IMR-90 (cell line): ENCODE measurements around the gene NLGN1. TPM values are rescaled to one million over a fixed set of nuclear protein-coding genes. Genes with fewer than 3 reads are reported as not detected.

Experiments
- ATAC-seq: fragments of 200-7000 bp; cut with Tn5 transposase; 2 replicates; pipeline ENCODE4 v1.9.1; 2020; ENCODE audit warnings: low read depth, mild to moderate bottlenecking, moderate library complexity
- BruUV-seq: library from RNA; stranded (reverse); fragments of 400-500 nt; replicated peaks from 2 replicates; lab custom pipeline; 2021; lab: Mats Ljungman, UMichigan
- CTCF ChIA-PET: fragments of 300-600 bp; formaldehyde crosslinking; extraction: SDS; loops from one replicate; lab custom pipeline; 2021; ENCODE audit warnings: antibody characterized with exemption; lab: Yijun Ruan, JAX
- POLR2A ChIA-PET: fragments of 300-600 bp; sonication (Branson Sonifier 250); formaldehyde crosslinking; loops from one replicate; lab custom pipeline; 2022; ENCODE audit warnings: antibody characterized with exemption; ENCODE audit not compliant: unreplicated experiment; lab: Charles Lee
- DNase-seq: peaks from one replicate; pipeline ENCODE4 v3.0.0; 2013
- H2AFZ ChIP-seq: replicated peaks from 2 replicates; pipeline ENCODE3; 2013; ENCODE audit warnings: low read length, mild to moderate bottlenecking; ENCODE audit not compliant: poor library complexity
- H2AK5ac ChIP-seq: 2 replicates; pipeline ENCODE4 v1.6.1; 2013; ENCODE audit warnings: low read depth, low read length, inconsistent platforms
- H2AK9ac ChIP-seq: replicated peaks from 2 replicates; pipeline ENCODE3; 2013; ENCODE audit warnings: mild to moderate bottlenecking, low read depth, low read length, moderate library complexity; ENCODE audit not compliant: poor library complexity
- H2BK120ac ChIP-seq: 2 replicates; pipeline ENCODE4 v1.6.1; 2013; ENCODE audit warnings: low read depth, low read length, inconsistent platforms
- H2BK15ac ChIP-seq: 3 replicates; pipeline ENCODE4 v1.6.1; 2013; ENCODE audit warnings: low read depth, low read length, inconsistent platforms
- H2BK20ac ChIP-seq: 2 replicates; pipeline ENCODE4 v1.6.1; 2013; ENCODE audit warnings: low read depth, mild to moderate bottlenecking, inconsistent platforms, low read length, moderate library complexity
- H2BK5ac ChIP-seq: 2 replicates; pipeline ENCODE4 v1.6.1; 2013; ENCODE audit warnings: mild to moderate bottlenecking, low read depth, low read length, inconsistent platforms; ENCODE audit not compliant: poor library complexity, severe bottlenecking
- H3K14ac ChIP-seq: replicated peaks from 2 replicates; pipeline ENCODE4 v1.6.1; 2013; ENCODE audit warnings: low read depth, low read length, inconsistent platforms
- H3K18ac ChIP-seq: 2 replicates; pipeline ENCODE4 v1.6.1; 2013; ENCODE audit warnings: low read depth, low read length, control low read depth
- H3K23ac ChIP-seq: 2 replicates; pipeline ENCODE4 v1.6.1; 2013; ENCODE audit warnings: low read depth, low read length, inconsistent platforms
- H3K27ac ChIP-seq: 2 replicates; pipeline ENCODE4 v1.5.1; 2013; ENCODE audit warnings: mild to moderate bottlenecking, control low read depth, low read length; ENCODE audit not compliant: insufficient read depth
- H3K27me3 ChIP-seq: 2 replicates; pipeline ENCODE4 v1.6.1; 2013; ENCODE audit warnings: low read length; ENCODE audit not compliant: control insufficient read depth, insufficient read depth
- H3K36me3 ChIP-seq: 2 replicates; pipeline ENCODE4 v1.6.1; 2013; ENCODE audit warnings: low read length, mixed read lengths; ENCODE audit not compliant: control insufficient read depth, insufficient read depth
- H3K4ac ChIP-seq: 2 replicates; pipeline ENCODE4 v1.6.1; 2013; ENCODE audit warnings: low read depth, low read length, inconsistent platforms
- H3K4me1 ChIP-seq: 2 replicates; pipeline ENCODE4 v1.6.1; 2013; ENCODE audit warnings: low read length, mixed read lengths; ENCODE audit not compliant: control insufficient read depth, insufficient read depth
- H3K4me2 ChIP-seq: 2 replicates; pipeline ENCODE4 v1.6.1; 2013; ENCODE audit warnings: low read depth, mild to moderate bottlenecking, control low read depth, low read length, moderate library complexity
- H3K4me3 ChIP-seq: 2 replicates; pipeline ENCODE4 v1.5.1; 2013; ENCODE audit warnings: low read depth, mild to moderate bottlenecking, control low read depth, low read length, moderate library complexity; ENCODE audit not compliant: insufficient read depth
- H3K56ac ChIP-seq: 2 replicates; pipeline ENCODE4 v1.6.1; 2013; ENCODE audit warnings: low read length, inconsistent platforms; ENCODE audit not compliant: insufficient read depth; ENCODE audit errors: extremely low read depth
- H3K79me1 ChIP-seq, 2 experiments: 2 replicates each; pipeline ENCODE4 v1.6.1; 2013; ENCODE audit warnings: low read length in 2 of 2, inconsistent platforms in 1 of 2, low read depth in 1 of 2
- H3K9ac ChIP-seq: 2 replicates; pipeline ENCODE4 v1.6.1; 2013; ENCODE audit warnings: low read depth, low read length, control low read depth
- H3K9me1 ChIP-seq: 2 replicates; pipeline ENCODE4 v1.6.1; 2013; ENCODE audit warnings: low read length, inconsistent platforms; ENCODE audit not compliant: insufficient read depth
- H3K9me3 ChIP-seq: 2 replicates; pipeline ENCODE4 v1.6.1; 2013; ENCODE audit warnings: low read length; ENCODE audit not compliant: control insufficient read depth, insufficient read depth
- H4K20me1 ChIP-seq: 2 replicates; pipeline ENCODE4 v1.6.1; 2013; ENCODE audit warnings: low read length, inconsistent platforms; ENCODE audit not compliant: insufficient read depth
- H4K5ac ChIP-seq: 2 replicates; pipeline ENCODE4 v1.6.1; 2013; ENCODE audit warnings: mild to moderate bottlenecking, low read depth, low read length, control low read depth
- H4K8ac ChIP-seq, 2 experiments: 2 replicates each; pipeline ENCODE4 v1.6.1; 2013; ENCODE audit warnings: low read depth in 2 of 2, low read length in 2 of 2, control low read depth in 1 of 2, inconsistent platforms in 1 of 2
- H4K91ac ChIP-seq: 2 replicates; pipeline ENCODE4 v1.6.1; 2013; ENCODE audit warnings: low read depth, low read length, inconsistent platforms; ENCODE audit not compliant: insufficient read depth
- BHLHE40 ChIP-seq: fragments of 150-350 bp; IDR thresholded peaks from 2 replicates; pipeline ENCODE4 v1.6.1; 2016; ENCODE audit warnings: mild to moderate bottlenecking, low read depth, low read length
- CEBPB ChIP-seq: IDR thresholded peaks from 2 replicates; pipeline ENCODE4 v1.6.1; 2012; ENCODE audit warnings: low read depth, low read length, improper control_type of control experiment
- CHD1 ChIP-seq: IDR thresholded peaks from 2 replicates; pipeline ENCODE4 v1.6.1; 2012; ENCODE audit warnings: low read depth, low read length, improper control_type of control experiment
- CTCF ChIP-seq: conservative IDR thresholded peaks from 2 replicates; pipeline ENCODE4 v1.5.1; 2012; ENCODE audit warnings: mild to moderate bottlenecking, low read depth, low read length, improper control_type of control experiment
- ELK1 ChIP-seq: fragments of 150-350 bp; IDR thresholded peaks from 2 replicates; pipeline ENCODE4 v1.6.1; 2016; ENCODE audit warnings: low read depth, mild to moderate bottlenecking, low read length, moderate library complexity, borderline replicate concordance
- FOS ChIP-seq: fragments of 150-350 bp; IDR thresholded peaks from 2 replicates; pipeline ENCODE4 v1.6.1; 2016; ENCODE audit warnings: low read depth, low read length
- MAFK ChIP-seq: IDR thresholded peaks from 2 replicates; pipeline ENCODE4 v1.6.1; 2012; ENCODE audit warnings: low read depth, low read length, improper control_type of control experiment
- MAZ ChIP-seq: IDR thresholded peaks from 2 replicates; pipeline ENCODE4 v1.6.1; 2012; ENCODE audit warnings: low read depth, mild to moderate bottlenecking, low read length, improper control_type of control experiment, moderate library complexity, borderline replicate concordance
- MXI1 ChIP-seq: IDR thresholded peaks from 2 replicates; pipeline ENCODE4 v1.6.1; 2012; ENCODE audit warnings: low read depth, mild to moderate bottlenecking, low read length, moderate library complexity, borderline replicate concordance
- NFE2L2 ChIP-seq: fragments of 150-350 bp; IDR thresholded peaks from 2 replicates; pipeline ENCODE4 v1.6.1; 2016; ENCODE audit warnings: low read depth, mild to moderate bottlenecking, low read length
- POLR2A ChIP-seq: IDR thresholded peaks from 2 replicates; pipeline ENCODE4 v1.6.1; 2012; ENCODE audit warnings: mild to moderate bottlenecking, low read depth, low read length
- RAD21 ChIP-seq: IDR thresholded peaks from 2 replicates; pipeline ENCODE4 v1.6.1; 2012; ENCODE audit warnings: low read length, improper control_type of control experiment
- RCOR1 ChIP-seq: IDR thresholded peaks from 2 replicates; pipeline ENCODE4 v1.6.1; 2012; ENCODE audit warnings: mild to moderate bottlenecking, low read length, improper control_type of control experiment; ENCODE audit not compliant: insufficient replicate concordance
- RFX5 ChIP-seq: IDR thresholded peaks from 2 replicates; pipeline ENCODE4 v1.8.0; 2012; ENCODE audit warnings: low read depth, mild to moderate bottlenecking, low read length, moderate library complexity
- SMC3 ChIP-seq: fragments of 150-350 bp; IDR thresholded peaks from 2 replicates; pipeline ENCODE4 v1.6.1; 2016; ENCODE audit warnings: low read depth, mild to moderate bottlenecking, antibody characterized with exemption, low read length, moderate library complexity
- USF2 ChIP-seq: fragments of 150-350 bp; IDR thresholded peaks from 2 replicates; pipeline ENCODE4 v1.6.1; 2017; ENCODE audit warnings: mild to moderate bottlenecking, antibody characterized with exemption, low read length, low read depth
- WGBS, 2 experiments: methylation state at CpG; one replicate each; pipeline versions ENCODE4 v1.1.5 to v1.1.7; 2013; ENCODE audit warnings: missing lambda C conversion rate in 2 of 2; ENCODE audit not compliant: insufficient read length in 1 of 2; ENCODE audit errors: extremely low coverage in 2 of 2; 5-methylcytosine and 5-hydroxymethylcytosine counted together
- dilution Hi-C: fragments of 300-500 bp; cut with HindIII; formaldehyde crosslinking; loops from one replicate; pipeline ENCODE4 v1.14.3; 2018; ENCODE audit warnings: low sequenced_read_pairs; ENCODE audit not compliant: unreplicated experiment
- in situ Hi-C: fragments of 300-500 bp; cut with MboI; formaldehyde crosslinking; loops from 3 replicates; pipeline ENCODE4 v1.14.3; 2019; ENCODE audit warnings: low sequenced_read_pairs, inconsistent platforms, mixed read lengths
- intact Hi-C: fragments of 100-400 bp; cut with micrococcal nuclease; formaldehyde crosslinking; loops from 2 replicates; pipeline ENCODE4 v1.10.0; 2022
- polyA plus RNA-seq, 3 experiments: library from polyadenylated mRNA; depleted of rRNA; stranded (reverse); fragments of >200 nt; gene quantifications; 2 replicates each; pipeline ENCODE4 v1.2.3, GENCODE V29; 2012; ENCODE audit warnings: low replicate concordance in 1 of 3
- total RNA-seq: library from RNA; depleted of rRNA; stranded (reverse); fragments of >200 nt; gene quantifications from 2 replicates; pipeline ENCODE4 v1.2.3, GENCODE V29; 2012

Gene NLGN1
- total and polyA plus RNA-seq, 2 of the 4 experiments (the other 2 are of a cell fraction) = 1.8 to 12.5 TPM

GRCh38 chr3:173411375-173411973, 13.9 kb downstream of the NLGN1 start:
- no peak overlapping the region for H3K4ac ChIP-seq
- no peak overlapping the region for H3K27ac ChIP-seq
- no peak overlapping the region for H3K4me3 ChIP-seq
- no TSS peak for BruUV-seq
- H2BK20ac ChIP-seq = no peak overlapping the region
- H2AK9ac ChIP-seq = no peak overlapping the region
- no peak overlapping the region for H3K18ac ChIP-seq
- no peak overlapping the region for H2BK120ac ChIP-seq
- H3K23ac ChIP-seq = no peak overlapping the region
- H4K20me1 ChIP-seq = no peaks in the 10 kb centered on the region
- H2AFZ ChIP-seq = no peak overlapping the region
- no peak overlapping the region for H4K5ac ChIP-seq
- POLR2A ChIA-PET = interaction anchor here (0.5 kb wide), 2 partner anchors 17 to 30 kb away, joined by 3 read pairs; no protein-coding TSS in a partner anchor
- no peak overlapping the region for H2BK15ac ChIP-seq
- no peaks in the 10 kb centered on the region for H3K4me1 ChIP-seq
- H3K27me3 ChIP-seq = no peaks in the 10 kb centered on the region
- H4K8ac ChIP-seq = no peak overlapping the region
- H3K9me3 ChIP-seq = no peaks in the 10 kb centered on the region
- intact Hi-C loops (loop anchor here (1.0 kb wide), 1 partner anchor 142 kb away; no protein-coding TSS in a partner anchor), dilution Hi-C loops (no loop called here), in situ Hi-C loops (no loop called here)
- H2BK5ac ChIP-seq = no peak overlapping the region
- WGBS, 2 experiments = no CpG with 5 or more reads among the region's 5 CpGs
- H3K79me1 ChIP-seq = no peaks in the 10 kb centered on the region
- H3K14ac ChIP-seq = no peak overlapping the region
- no peaks in the 10 kb centered on the region for H3K9me1 ChIP-seq
- no peak overlapping the region for H3K4me2 ChIP-seq
- DNase-seq (peak; percentile 51), ATAC-seq (peak; percentile 76)
- CTCF ChIA-PET = interaction anchor here (0.7 to 0.9 kb wide), 3 partner anchors 11 to 143 kb away, joined by 3 to 4 read pairs (median 3); no protein-coding TSS in a partner anchor
- H3K36me3 ChIP-seq = no peaks in the 10 kb centered on the region
- no peak overlapping the region for H4K91ac ChIP-seq
- TF ChIP-seq POLR2A (no peak), SMC3 (peak; percentile 48), CHD1 (no peak), MXI1 (no peak), BHLHE40 (no peak), CTCF (peak; percentile 63), USF2 (no peak), FOS (no peak), ELK1 (no peak), CEBPB (no peak), RCOR1 (no peak), RFX5 (no peak), MAZ (no peak), RAD21 (peak; percentile 62), NFE2L2 (no peak), MAFK (no peak)
- H3K9ac ChIP-seq = no peak overlapping the region
- H2AK5ac ChIP-seq = no peak overlapping the region
- no peak overlapping the region for H3K56ac ChIP-seq
